Endothelial cell of umbilical vein (primary cell): Measurements from ENCODE around the gene PAGE4.

ENCODE experiments used
- EZH2 ChIP-seq: IDR thresholded peaks from 2 replicates; pipeline ENCODE4 v1.6.1; 2012; ENCODE audit warnings: borderline replicate concordance, low read depth, mild to moderate bottlenecking, moderate library complexity, low read length, inconsistent platforms; ENCODE audit not compliant: severe bottlenecking
- GATA2 ChIP-seq: IDR thresholded peaks from 2 replicates; pipeline ENCODE4 v1.7.0; 2011; ENCODE audit warnings: low read depth, mild to moderate bottlenecking, moderate library complexity, mixed read lengths, low read length; ENCODE audit not compliant: insufficient read length, insufficient read depth
- POLR2A ChIP-seq: IDR thresholded peaks from 2 replicates; pipeline ENCODE4 v1.6.1; 2012; ENCODE audit warnings: low read depth, mild to moderate bottlenecking, control low read depth, low read length
- POLR2AphosphoS5 ChIP-seq: IDR thresholded peaks from 2 replicates; pipeline ENCODE4 v1.6.1; 2012; ENCODE audit warnings: low read depth, mild to moderate bottlenecking, control low read depth, low read length, moderate library complexity; ENCODE audit not compliant: insufficient read depth
- TF ChIP-seq, protein P1 (sequence below), 2 donors: IDR thresholded peaks; 1 replicate in 1 of 2; 2 replicates in 1 of 2; pipeline ENCODE4 v1.5.1; 2011; ENCODE audit warnings: low read length in 2 of 2, mild to moderate bottlenecking in 2 of 2, moderate library complexity in 2 of 2, control low read depth in 1 of 2, inconsistent platforms in 1 of 2, low read depth in 1 of 2; ENCODE audit not compliant: insufficient read depth in 1 of 2; ENCODE audit errors: extremely low read depth in 1 of 2
- TF ChIP-seq, protein P2 (sequence below): IDR thresholded peaks from 2 replicates; pipeline ENCODE4 v1.6.1; 2011; ENCODE audit not compliant: insufficient read depth, insufficient read length

DNA sequence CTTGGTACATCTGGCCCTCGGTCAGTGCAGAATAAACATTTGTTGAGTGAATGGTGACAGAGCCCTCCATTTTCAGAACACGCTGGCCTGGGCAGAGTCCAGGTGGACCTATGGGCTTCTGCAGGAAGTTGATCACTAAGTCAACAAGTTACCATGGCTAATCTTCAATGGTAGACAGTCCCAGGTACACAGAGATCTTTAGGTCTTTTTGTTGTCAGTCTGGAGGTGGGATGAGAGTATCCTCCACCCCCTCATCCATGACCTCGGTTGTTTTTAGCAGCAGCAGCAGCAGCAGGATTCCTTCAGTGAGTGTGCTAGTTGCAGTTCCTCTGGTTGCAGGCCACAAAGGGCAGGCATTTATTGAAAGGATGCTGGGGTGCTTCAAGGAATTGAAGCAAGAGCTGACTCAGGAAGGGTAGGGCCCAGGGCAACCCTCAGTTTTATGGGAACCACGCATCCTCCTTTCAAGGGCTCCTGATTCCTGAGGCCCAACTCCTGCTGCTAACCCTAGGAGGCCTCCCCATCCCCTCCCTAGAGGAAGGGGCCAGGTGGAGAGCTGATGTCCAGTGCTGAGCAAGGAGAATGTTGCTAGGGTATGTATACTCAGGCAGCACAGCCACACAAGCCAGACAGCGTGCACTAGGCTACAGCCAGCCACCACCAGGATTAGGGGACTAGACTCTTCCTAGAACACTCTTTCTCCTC, 48.4 kb downstream of the PAGE4 start:
- TF ChIP-seq, protein P1, sequence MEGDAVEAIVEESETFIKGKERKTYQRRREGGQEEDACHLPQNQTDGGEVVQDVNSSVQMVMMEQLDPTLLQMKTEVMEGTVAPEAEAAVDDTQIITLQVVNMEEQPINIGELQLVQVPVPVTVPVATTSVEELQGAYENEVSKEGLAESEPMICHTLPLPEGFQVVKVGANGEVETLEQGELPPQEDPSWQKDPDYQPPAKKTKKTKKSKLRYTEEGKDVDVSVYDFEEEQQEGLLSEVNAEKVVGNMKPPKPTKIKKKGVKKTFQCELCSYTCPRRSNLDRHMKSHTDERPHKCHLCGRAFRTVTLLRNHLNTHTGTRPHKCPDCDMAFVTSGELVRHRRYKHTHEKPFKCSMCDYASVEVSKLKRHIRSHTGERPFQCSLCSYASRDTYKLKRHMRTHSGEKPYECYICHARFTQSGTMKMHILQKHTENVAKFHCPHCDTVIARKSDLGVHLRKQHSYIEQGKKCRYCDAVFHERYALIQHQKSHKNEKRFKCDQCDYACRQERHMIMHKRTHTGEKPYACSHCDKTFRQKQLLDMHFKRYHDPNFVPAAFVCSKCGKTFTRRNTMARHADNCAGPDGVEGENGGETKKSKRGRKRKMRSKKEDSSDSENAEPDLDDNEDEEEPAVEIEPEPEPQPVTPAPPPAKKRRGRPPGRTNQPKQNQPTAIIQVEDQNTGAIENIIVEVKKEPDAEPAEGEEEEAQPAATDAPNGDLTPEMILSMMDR (IDR thresholded peaks at IDR 0.05; ENCODE audit: extremely low read depth in 1 of 2, insufficient read depth in 1 of 2, low read depth in 1 of 2, low read length in 2 of 2), result no peak
- no peak for TF ChIP-seq GATA2
- TF ChIP-seq POLR2AphosphoS5, result no peak
- no peak for TF ChIP-seq POLR2A
- no peak for TF ChIP-seq EZH2
- TF ChIP-seq, protein P2, sequence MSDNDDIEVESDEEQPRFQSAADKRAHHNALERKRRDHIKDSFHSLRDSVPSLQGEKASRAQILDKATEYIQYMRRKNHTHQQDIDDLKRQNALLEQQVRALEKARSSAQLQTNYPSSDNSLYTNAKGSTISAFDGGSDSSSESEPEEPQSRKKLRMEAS, result no peak
